ENCODE measurements around the gene ADPGK. TPM values are rescaled to one million over a fixed set of nuclear protein-coding genes. Genes with fewer than 3 reads are reported as not detected.

The ADPGK gene
- total and polyA plus RNA-seq, 2 donors (not counting 1 experiment from before 2014, with no cell fraction given): 128 to 174 TPM

- Histone ChIP-seq H3K4me3 (ENCODE audit: control extremely low read depth in 1 of 5, extremely low read depth in 1 of 5, insufficient read depth in 1 of 5, low read depth in 2 of 5, low read length in 4 of 5) (peak overlapping the region in 1 of 5 experiments; percentile 54), H3K27ac (ENCODE audit: low read length in 2 of 2) (no peak overlapping the region), H2AFZ (ENCODE audit: insufficient read depth, low read depth, low read length, poor library complexity, severe bottlenecking) (peak overlapping the region; percentile 91), H3K79me2 (ENCODE audit: control insufficient read depth, insufficient read depth, low read length) (no peaks in the 10 kb centered on the region), H3K4me2 (replicated peaks; ENCODE audit: low read depth, low read length, poor library complexity, severe bottlenecking) (peak overlapping the region; percentile 86), H3K4me1 (ENCODE audit: control insufficient read depth in 2 of 2, insufficient read depth in 2 of 2, low read length in 2 of 2) (peaks cover 9 to 11% of the 10 kb centered on the region in 2 donors), H3K9me3 (ENCODE audit: control extremely low read depth in 1 of 3, control insufficient read depth in 2 of 3, insufficient read depth in 1 of 3, low read length in 2 of 3) (peaks cover 0 to 1% (median 0%) of the 10 kb centered on the region in 3 donors), H4K20me1 (ENCODE audit: control insufficient read depth, insufficient read depth, low read length, poor library complexity, severe bottlenecking) (no peaks in the 10 kb centered on the region), H3K27me3 (replicated peaks in 1 of 4; ENCODE audit: control extremely low read depth in 1 of 4, control insufficient read depth in 3 of 4, insufficient read depth in 4 of 4, low read length in 3 of 4) (peaks cover 0 to 25% (median 17%) of the 10 kb centered on the region in 4 experiments), H3K9ac (ENCODE audit: low read length) (no peak overlapping the region), H3K36me3 (replicated peaks in 1 of 2; ENCODE audit: control extremely low read depth in 1 of 2, control insufficient read depth in 1 of 2, extremely low read depth in 1 of 2, insufficient read depth in 2 of 2, low read length in 1 of 2) (no peaks in the 10 kb centered on the region)
- peak overlapping the region; percentile 88 for H3K4me3 Mint-ChIP-seq
- DNase-seq: no peak
- WGBS (ENCODE audit: insufficient coverage): 69% methylated on average over 5 of the region's 7 CpGs
- POLR2A ChIA-PET: no interaction called here
- no peak for ATAC-seq (ENCODE audit: low read depth)
- H3K27ac Mint-ChIP-seq: peak overlapping the region; percentile 56
- TF ChIP-seq EZH2 (IDR thresholded peaks at IDR 0.05; ENCODE audit: borderline replicate concordance, insufficient read depth, low read depth, low read length, poor library complexity, severe bottlenecking): no peak
- no peak for TF ChIP-seq CTCF (IDR thresholded peaks at IDR 0.05)
- H3K9me3 Mint-ChIP-seq (ENCODE audit: insufficient read depth): no peaks in the 10 kb centered on the region
- H3K4me1 Mint-ChIP-seq: peaks cover 12% of the 10 kb centered on the region
- CTCF ChIA-PET: interaction anchor here (0.9 to 1.1 kb wide), 2 partner anchors 74 to 198 kb away, joined by 3 to 4 read pairs; no protein-coding TSS in a partner anchor
- H3K27me3 Mint-ChIP-seq: peaks cover 45% of the 10 kb centered on the region
- intact Hi-C loops (cut with micrococcal nuclease): loop anchor here (1.0 to 2.0 kb wide), 3 partner anchors 13 to 477 kb away; partner anchors contain the start of gene ADPGK
These were observed 12.6 kb upstream of the ADPGK start for GRCh38 chr15:72796210-72796514.

- H3K4me1 Mint-ChIP-seq: peaks cover 12% of the 10 kb centered on the region
- POLR2A ChIA-PET: no interaction called here
- TF ChIP-seq EZH2 (IDR thresholded peaks at IDR 0.05; ENCODE audit: borderline replicate concordance, insufficient read depth, low read depth, low read length, poor library complexity, severe bottlenecking): no peak
- TF ChIP-seq CTCF (IDR thresholded peaks at IDR 0.05): no peak
- peaks cover 0 to 23% (median 15%) of the 10 kb centered on the region in 4 experiments for H3K27me3 ChIP-seq (replicated peaks in 1 of 4; ENCODE audit: control extremely low read depth in 1 of 4, control insufficient read depth in 3 of 4, insufficient read depth in 4 of 4, low read length in 3 of 4)
- H3K79me2 ChIP-seq (ENCODE audit: control insufficient read depth, insufficient read depth, low read length): no peaks in the 10 kb centered on the region
- peaks cover 0 to 1% (median 0%) of the 10 kb centered on the region in 3 donors for H3K9me3 ChIP-seq (ENCODE audit: control extremely low read depth in 1 of 3, control insufficient read depth in 2 of 3, insufficient read depth in 1 of 3, low read length in 2 of 3)
- no peak overlapping the region for H3K9ac ChIP-seq (ENCODE audit: low read length)
- H3K4me3 ChIP-seq (ENCODE audit: control extremely low read depth in 1 of 5, extremely low read depth in 1 of 5, insufficient read depth in 1 of 5, low read depth in 2 of 5, low read length in 4 of 5): no peak overlapping the region
- DNase-seq (no peak), ATAC-seq (ENCODE audit: low read depth) (no peak)
- CTCF ChIA-PET: interaction anchor here (0.9 kb wide), 1 partner anchor 72 kb away, joined by 3 read pairs; no protein-coding TSS in a partner anchor
- H3K4me3 Mint-ChIP-seq: no peak overlapping the region
- no peaks in the 10 kb centered on the region for H3K9me3 Mint-ChIP-seq (ENCODE audit: insufficient read depth)
- H3K4me1 ChIP-seq (ENCODE audit: control insufficient read depth in 2 of 2, insufficient read depth in 2 of 2, low read length in 2 of 2): peaks cover 9 to 11% of the 10 kb centered on the region in 2 donors
- H3K27ac Mint-ChIP-seq: no peak overlapping the region
- no peak overlapping the region for H3K27ac ChIP-seq (ENCODE audit: low read length in 2 of 2)
- no peak overlapping the region for H2AFZ ChIP-seq (ENCODE audit: insufficient read depth, low read depth, low read length, poor library complexity, severe bottlenecking)
- no peaks in the 10 kb centered on the region for H4K20me1 ChIP-seq (ENCODE audit: control insufficient read depth, insufficient read depth, low read length, poor library complexity, severe bottlenecking)
- 86% methylated on average over 6 of the region's 7 CpGs for WGBS (ENCODE audit: insufficient coverage)
- H3K4me2 ChIP-seq (replicated peaks; ENCODE audit: low read depth, low read length, poor library complexity, severe bottlenecking): no peak overlapping the region
- no peaks in the 10 kb centered on the region for H3K36me3 ChIP-seq (replicated peaks in 1 of 2; ENCODE audit: control extremely low read depth in 1 of 2, control insufficient read depth in 1 of 2, extremely low read depth in 1 of 2, insufficient read depth in 2 of 2, low read length in 1 of 2)
- intact Hi-C loops (cut with micrococcal nuclease): no loop called here
- H3K27me3 Mint-ChIP-seq: peaks cover 29% of the 10 kb centered on the region
These were observed 10.5 kb upstream of the ADPGK start for GRCh38 chr15:72793766-72794660.
